Stomach (tissue), 4 donors: Measurements from ENCODE around the gene C2CD4D.

Experiments
- EP300 ChIP-seq: sonication (generic); formaldehyde crosslinking; IDR thresholded peaks from one replicate; pipeline ENCODE4 v1.6.1; 2017; ENCODE audit warnings: antibody characterized with exemption
- POLR2A ChIP-seq, 4 donors: fragments of 450-650 bp; IDR thresholded peaks; one replicate each; pipeline ENCODE4 v1.6.1; 2016; ENCODE audit warnings: antibody characterized with exemption in 4 of 4, control low read depth in 2 of 4, mild to moderate bottlenecking in 1 of 4, moderate library complexity in 1 of 4
- POLR2AphosphoS5 ChIP-seq, 3 donors: sonication (generic); formaldehyde crosslinking; IDR thresholded peaks; one replicate each; pipeline ENCODE4 v1.6.1; 2016; ENCODE audit warnings: antibody characterized with exemption in 3 of 3
- TF ChIP-seq, protein P1 (sequence below), 7 experiments: fragments of 450-650 bp in 4 of 7; fragments of 200-600 bp in 3 of 7; sonication (generic) in 3 of 7; IDR thresholded peaks; one replicate each; pipeline ENCODE4 v1.5.1; 2016 to 2019; ENCODE audit warnings: antibody characterized with exemption in 7 of 7, control low read depth in 2 of 7, mild to moderate bottlenecking in 1 of 7

DNA sequence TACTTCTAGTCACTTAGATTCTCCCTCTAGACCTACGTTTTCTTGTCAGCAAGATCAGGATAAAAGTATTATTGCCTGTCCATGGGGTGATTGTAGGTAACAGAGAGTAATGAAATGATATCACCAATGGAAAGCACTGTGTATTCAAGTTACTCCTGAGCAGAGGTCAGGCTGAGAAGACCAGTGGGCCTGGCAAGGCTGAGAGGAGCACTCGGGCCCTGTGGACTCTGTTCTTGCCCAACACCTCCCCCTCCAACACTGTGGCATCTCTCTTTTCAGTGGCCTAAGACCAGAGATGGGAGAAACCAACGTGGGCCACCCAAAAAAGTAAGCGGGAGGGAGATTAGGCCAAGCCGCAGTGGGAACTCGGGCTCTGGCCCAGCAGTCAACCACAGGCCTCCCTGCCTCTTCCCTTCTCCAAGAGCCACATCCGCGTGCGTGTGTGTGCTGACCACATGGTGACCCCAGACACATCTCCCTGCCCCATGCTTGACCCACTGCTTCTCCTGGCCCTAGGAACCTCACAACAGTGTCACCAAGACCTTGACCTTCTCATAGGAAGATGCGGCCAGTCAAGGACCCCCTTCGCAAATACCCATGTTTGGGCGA is 20.3 kb downstream of the C2CD4D start:
- TF ChIP-seq POLR2A (IDR thresholded peaks at IDR 0.05) (no peak), EP300 (no peak), POLR2AphosphoS5 (IDR thresholded peaks at IDR 0.05) (no peak)
- TF ChIP-seq, protein P1, sequence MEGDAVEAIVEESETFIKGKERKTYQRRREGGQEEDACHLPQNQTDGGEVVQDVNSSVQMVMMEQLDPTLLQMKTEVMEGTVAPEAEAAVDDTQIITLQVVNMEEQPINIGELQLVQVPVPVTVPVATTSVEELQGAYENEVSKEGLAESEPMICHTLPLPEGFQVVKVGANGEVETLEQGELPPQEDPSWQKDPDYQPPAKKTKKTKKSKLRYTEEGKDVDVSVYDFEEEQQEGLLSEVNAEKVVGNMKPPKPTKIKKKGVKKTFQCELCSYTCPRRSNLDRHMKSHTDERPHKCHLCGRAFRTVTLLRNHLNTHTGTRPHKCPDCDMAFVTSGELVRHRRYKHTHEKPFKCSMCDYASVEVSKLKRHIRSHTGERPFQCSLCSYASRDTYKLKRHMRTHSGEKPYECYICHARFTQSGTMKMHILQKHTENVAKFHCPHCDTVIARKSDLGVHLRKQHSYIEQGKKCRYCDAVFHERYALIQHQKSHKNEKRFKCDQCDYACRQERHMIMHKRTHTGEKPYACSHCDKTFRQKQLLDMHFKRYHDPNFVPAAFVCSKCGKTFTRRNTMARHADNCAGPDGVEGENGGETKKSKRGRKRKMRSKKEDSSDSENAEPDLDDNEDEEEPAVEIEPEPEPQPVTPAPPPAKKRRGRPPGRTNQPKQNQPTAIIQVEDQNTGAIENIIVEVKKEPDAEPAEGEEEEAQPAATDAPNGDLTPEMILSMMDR (IDR thresholded peaks at IDR 0.05), result no peak
